HG03520 (cell line): Measurements from ENCODE around the gene UBR4.

Experiments used
- ATAC-seq: cut with Tn5 transposase; IDR thresholded peaks from one replicate; pipeline ENCODE4 v1.9.1; 2021; ENCODE audit warnings: mild to moderate bottlenecking, moderate library complexity; ENCODE audit not compliant: unreplicated experiment

Gene UBR4

GRCh38 chr1:19038732-19039131, 171.3 kb downstream of the UBR4 start:
- no peak for ATAC-seq

DNA sequence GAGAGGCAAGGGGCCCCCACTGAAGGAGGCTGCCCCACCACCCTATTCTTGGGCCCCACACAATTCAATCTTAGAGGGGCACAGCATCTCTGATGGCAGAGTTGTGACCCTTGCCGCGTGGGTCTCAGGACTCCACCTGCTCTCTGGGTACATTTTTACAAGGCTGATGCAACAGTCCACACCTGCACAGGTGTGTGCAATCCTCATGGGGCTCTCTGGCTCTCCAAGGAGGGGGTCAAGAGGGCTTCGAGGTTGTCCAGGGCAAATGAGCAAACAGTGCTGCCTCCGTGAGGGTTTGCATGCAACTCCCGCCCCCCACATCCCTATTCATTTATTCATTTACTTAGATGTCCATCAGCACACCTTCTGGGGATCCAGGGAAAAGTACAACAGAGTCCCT, 172.0 kb downstream of the UBR4 start:
- no peak for ATAC-seq

GRCh38 chr1:19037659-19038058, 172.4 kb downstream of the UBR4 start:
- ATAC-seq: no peak

- ATAC-seq: no peak
These were observed 173.1 kb downstream of the UBR4 start for GRCh38 chr1:19036813-19037605.

GRCh38 chr1:19036041-19036812, 173.8 kb downstream of the UBR4 start:
- no peak for ATAC-seq

DNA sequence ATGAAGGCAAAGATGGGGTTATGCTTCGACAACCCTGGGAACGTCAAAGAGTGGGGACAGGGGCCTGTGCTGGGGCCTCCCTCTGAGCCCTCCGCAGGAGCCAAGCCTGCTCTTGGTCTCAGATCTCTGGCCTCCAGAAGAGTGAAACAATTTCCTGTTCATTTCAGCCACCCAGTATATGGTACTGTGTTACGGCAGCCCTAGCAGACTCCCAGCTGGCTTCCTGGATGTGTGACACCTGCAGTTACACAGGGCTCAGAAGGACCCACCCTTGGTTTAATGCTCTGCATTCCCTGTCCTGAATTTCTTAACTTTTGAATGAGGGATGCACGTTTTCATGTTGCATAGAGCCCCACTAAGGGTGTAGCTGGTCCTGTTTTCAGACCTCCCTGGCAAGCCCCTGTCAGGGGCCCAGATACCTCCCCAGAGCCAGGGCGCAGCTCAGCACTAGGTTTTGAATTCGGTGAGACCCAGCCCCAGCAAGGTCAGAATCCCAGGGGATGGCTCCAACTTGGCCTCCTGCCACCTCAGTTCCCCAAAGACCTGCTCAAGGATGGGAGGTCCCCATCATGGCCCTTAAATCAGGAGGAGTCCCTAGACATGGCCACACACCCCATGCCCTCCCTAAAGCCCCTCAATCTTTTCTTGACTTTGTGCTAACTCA, 174.6 kb downstream of the UBR4 start:
- no peak for ATAC-seq

GRCh38 chr1:19034721-19035120, 175.3 kb downstream of the UBR4 start:
- ATAC-seq: no peak

- no peak for ATAC-seq
These were observed 176.0 kb downstream of the UBR4 start for GRCh38 chr1:19033926-19034680.

DNA sequence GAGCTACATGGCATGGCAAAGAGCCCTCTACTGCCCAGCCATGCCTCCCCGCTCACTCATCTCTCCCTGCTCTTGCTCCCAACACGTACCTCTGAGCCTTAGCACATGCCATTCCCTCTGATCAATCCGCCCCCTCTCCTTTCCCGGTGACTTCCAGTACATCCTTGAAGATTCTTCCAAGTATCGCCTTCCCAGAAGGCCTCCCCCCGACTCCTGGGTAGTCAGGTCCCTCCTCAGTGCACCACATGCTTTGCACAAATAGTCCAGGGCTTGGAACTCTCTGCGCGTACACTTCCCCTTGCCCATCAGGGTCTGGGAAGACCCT, 176.6 kb downstream of the UBR4 start:
- ATAC-seq: no peak

DNA sequence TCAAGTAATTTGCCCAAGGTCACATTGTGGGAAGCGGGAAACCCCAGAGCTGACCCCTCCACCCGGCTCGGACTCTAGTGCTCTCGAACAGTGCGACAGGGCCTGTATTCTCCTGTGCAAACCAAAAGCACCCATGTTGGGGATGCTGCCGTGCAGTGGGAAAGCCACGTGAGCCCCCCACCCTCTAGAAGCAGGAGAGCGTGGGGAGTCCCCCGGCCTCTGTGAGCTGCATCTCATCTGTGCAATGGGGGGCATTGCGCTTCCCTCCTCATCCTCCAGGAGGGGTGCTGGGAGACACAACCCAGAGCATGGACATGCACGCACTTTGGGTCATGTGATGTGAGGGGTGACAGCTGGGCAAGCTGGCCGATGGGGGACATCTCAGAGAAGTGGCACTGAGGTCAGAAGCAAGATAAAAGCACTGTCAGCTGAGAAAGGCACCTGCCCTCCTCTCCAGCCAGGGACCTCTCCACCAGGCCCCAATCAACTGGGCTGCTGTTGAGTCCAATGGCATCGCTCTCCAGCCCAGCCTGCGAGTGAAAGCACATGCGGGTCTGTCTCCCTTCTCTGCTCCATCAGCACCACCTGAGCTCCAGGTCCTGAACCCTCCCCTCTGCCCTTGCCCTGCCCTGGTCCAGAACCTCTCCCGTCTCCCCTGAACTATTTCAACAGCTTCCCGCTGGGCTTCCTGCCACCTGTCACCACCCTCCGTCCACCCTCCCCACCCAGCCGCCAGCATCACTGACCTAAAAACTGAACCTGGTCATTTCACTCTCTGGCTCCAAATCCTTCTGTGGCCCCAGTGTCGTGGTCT, 177.2 kb downstream of the UBR4 start:
- no peak for ATAC-seq

- no peak for ATAC-seq
These were observed 177.7 kb downstream of the UBR4 start for GRCh38 chr1:19032413-19032695.

DNA sequence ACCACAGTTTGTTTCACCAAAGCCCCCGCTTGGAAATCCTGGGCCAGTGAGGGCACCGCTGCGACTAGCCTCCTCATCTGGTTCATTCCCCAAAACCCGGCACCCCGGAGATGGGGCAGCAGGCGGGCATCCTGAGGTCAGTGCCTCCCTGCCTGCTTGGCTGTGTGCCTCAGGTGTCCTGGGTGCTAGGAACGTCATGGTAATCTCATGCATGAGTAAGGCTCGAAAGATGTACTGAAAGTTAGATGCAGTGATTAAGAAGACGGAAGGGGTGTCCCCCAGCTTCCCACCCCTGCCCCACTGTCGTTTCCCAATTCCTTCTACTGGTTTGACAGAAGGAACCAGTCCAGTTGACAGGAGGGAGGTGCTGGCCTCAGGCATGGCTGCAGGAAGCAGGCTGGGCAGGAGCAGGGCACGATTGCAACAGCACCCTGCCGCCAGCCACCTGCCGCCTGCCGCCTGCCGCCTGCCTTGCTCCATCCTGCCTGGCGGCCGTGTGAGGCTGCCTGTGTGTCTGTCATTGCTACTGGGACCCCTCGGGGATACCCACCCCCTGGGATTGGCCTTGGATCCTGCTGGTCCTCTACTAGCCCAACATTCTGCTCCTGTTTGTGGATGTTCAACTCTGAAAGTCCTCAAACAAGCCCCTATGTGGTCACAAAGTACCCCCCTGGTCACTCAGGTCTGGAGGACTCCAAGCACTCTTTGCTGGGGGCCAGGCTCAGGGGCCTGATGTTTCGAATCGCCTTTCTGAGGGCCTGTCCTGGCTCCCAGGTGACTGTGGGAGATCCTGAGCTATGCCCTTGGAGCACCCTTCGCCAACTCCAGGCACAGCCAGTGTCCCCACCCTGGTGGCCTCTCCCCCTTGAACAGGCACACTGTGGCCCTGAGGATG, 180.6 kb downstream of the UBR4 start:
- ATAC-seq: no peak

DNA sequence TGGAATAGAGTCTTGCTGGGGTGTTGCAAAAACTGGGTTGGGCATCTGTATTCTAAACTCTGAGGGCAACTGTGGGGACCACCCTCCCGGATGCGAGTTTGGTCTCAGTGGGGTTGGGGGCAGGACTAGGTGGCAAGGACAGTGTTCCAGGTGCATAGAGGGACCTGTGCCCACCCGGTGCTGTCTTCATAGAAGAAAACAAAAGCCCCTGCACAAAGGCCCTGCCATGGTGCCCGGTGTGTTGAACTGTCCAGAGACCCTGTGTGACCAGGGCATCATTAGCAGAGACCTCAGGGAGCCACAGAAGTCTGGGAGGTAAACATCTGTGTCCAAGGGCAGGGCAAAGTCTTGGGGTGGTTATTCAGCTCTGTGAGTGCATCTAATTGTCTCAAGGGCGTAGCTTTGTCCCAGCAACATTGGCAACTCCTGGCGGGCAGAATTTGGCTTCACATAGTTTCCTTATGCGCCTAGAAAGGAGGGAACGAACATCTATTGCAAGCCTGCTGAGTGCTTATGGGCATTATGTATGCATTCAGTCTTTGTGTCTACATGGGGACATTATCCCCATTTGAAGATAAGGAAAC, 181.4 kb downstream of the UBR4 start:
- ATAC-seq: no peak

- no peak for ATAC-seq
These were observed 182.0 kb downstream of the UBR4 start for GRCh38 chr1:19028110-19028509.
